PC-3 (cell line): ENCODE results near the gene AP4B1.

Experiments used
- CTCF ChIP-seq: fragments of 300-600 bp; sonication (generic); conservative IDR thresholded peaks from 2 replicates; pipeline ENCODE4 v1.5.1; 2017; ENCODE audit warnings: antibody characterized with exemption, low read depth, mild to moderate bottlenecking, low read length
- EZH2 ChIP-seq: fragments of 300-600 bp; sonication (generic); IDR thresholded peaks from one replicate; pipeline ENCODE4 v1.6.1; 2017; ENCODE audit warnings: antibody characterized with exemption, mild to moderate bottlenecking, low read length; ENCODE audit not compliant: unreplicated experiment
- EZH2phosphoT487 ChIP-seq: fragments of 300-600 bp; sonication (generic); IDR thresholded peaks from 2 replicates; pipeline ENCODE4 v1.6.1; 2018; ENCODE audit warnings: mild to moderate bottlenecking, antibody characterized with exemption, low read length, borderline replicate concordance

- TF ChIP-seq CTCF (no peak), EZH2 (no peak), EZH2phosphoT487 (no peak)
Measured at GRCh38 chr1:113846391-113847035, 58.1 kb downstream of the AP4B1 start.
